Stimulated activated CD8-positive, alpha-beta memory T cell treated with anti-CD3 and anti-CD28 coated beads, Interleukin-15, amount 100 ng/mL, for 24 hours (primary cell): ENCODE data around the gene RBMS1.

ENCODE experiments used
- DNase-seq: peaks from one replicate; pipeline ENCODE4 v3.0.0-alpha.2; 2020; ENCODE audit warnings: low read depth

The RBMS1 gene

GRCh38 chr2:160360089-160360757 lies 133.4 kb downstream of the RBMS1 start:
- DNase-seq = no peak

DNA sequence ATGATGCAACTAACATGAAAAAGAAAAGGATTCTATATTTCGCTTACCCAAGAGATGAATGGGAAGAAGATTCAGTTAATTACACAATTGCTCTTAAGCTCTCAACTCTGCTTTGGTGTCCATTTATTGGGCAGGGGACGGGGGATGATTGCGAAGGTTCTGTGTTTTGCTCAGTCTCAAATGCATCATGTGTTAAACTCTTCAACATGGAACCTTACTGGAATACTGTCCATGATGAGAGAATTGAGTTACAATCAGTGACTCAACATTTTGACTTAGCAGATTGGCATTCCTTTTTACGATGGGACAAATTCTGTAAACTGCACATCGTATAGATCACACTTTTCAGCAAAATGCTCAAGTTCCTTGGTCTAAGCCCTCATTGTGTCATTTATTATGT lies 135.6 kb downstream of the RBMS1 start:
- no peak for DNase-seq

GRCh38 chr2:160356485-160356884 lies 137.1 kb downstream of the RBMS1 start:
- DNase-seq = no peak

DNA sequence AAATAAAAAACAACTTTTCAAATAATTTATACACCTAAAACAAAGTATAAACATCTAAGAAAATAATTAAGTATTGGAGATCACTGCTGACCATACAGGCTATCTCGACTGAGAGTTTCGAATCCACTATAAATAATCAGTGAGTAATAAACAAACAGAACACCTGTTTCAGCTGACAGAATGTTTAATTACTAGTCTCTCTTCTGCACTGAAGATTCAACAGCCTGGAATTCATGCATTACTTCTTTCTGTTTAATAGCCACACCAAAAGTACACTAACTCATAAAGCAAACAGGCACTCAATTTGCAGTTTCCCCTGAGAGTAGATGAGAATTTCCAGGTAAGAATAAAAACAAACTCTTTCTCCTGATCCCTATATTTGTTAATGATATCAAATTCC lies 138.5 kb downstream of the RBMS1 start:
- no peak for DNase-seq

GRCh38 chr2:160354677-160355076 lies 138.9 kb downstream of the RBMS1 start:
- no peak for DNase-seq

GRCh38 chr2:160353813-160354212 lies 139.8 kb downstream of the RBMS1 start:
- DNase-seq = no peak

GRCh38 chr2:160353166-160353565 lies 140.4 kb downstream of the RBMS1 start:
- no peak for DNase-seq

GRCh38 chr2:160352500-160352899 lies 141.1 kb downstream of the RBMS1 start:
- DNase-seq = no peak

DNA sequence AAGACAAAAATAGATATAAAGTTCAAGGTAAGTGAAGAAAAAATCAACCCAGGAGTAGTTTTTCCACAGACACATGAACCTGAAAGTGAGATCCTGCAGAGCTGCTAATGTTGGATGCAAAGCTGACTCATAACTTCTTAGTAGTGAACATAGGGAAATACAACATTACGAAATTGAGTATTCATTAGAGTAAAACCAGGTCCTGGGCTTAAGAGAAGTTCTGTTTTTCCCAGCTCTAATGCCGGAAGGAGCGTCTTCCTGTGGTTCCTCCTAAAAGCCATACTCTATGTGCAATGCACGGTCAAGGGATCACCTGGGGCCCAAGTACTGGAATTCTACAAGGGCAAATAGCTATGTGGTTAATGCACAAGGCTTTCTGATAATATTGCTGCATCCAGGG lies 141.7 kb downstream of the RBMS1 start:
- DNase-seq = no peak

DNA sequence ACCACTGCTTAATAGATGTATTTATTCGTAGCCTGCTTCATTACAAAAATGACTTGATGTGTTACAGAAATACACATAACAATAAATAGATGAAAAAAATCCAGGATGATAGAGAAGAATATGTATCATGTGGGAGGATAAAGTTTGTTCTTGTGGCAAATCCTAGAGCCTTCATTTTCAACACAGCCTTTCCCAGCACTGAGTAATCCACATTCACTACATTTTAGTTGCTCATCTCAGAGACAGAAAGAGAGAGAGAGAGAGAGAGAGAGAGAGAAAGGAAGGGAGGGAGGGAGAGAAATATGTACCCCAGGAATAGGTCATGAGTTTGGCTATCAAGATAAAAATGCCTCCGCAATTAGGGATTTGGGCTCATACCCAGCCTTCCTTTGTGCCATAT lies 144.3 kb downstream of the RBMS1 start:
- DNase-seq = no peak

DNA sequence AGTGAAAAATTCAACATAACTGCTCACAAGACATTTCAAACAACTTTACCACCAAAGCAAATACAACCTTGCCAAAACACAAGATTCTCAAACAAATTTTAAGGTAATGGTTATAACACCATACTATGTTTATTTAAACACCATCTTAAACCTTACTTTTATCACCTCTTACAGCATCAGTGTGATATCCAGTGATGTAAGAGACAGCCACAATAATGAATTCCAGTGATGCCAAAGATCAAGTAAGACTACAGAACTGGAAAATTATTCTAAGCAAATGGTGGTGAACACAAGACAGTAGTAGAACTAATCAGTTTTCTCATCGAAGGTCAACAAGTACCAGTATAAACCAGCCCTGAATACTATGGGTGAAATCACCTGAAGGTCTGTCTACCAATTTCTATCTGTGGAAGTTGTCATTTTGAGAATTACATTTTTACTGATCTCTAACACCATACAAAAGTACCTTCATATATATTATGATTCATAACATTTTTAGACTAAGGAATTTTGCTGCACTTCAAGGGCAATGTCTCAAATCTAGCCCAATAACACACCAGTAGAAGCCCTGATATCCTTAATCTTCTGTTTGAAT lies 146.2 kb downstream of the RBMS1 start:
- no peak for DNase-seq

GRCh38 chr2:160345071-160345764 lies 148.4 kb downstream of the RBMS1 start:
- DNase-seq = no peak

GRCh38 chr2:160343404-160343803 lies 150.2 kb downstream of the RBMS1 start:
- no peak for DNase-seq

DNA sequence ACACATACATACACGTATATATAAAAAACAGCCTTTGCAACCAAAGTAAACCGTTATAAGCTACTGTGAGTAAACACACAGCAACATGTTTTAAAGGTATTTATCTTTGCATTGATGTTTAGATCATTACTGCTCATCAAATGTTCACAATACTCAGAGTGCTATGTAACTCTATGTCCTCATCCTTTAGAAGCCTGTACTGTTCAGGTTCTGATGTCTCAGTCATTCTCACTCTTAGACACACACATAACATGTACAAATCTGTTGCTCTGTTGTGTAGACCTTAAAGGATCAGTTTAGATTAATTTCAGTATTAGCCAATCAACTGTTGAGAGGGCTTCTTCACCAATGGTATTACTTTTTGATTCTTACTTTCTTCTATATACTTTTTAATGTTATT lies 153.9 kb downstream of the RBMS1 start:
- no peak for DNase-seq

DNA sequence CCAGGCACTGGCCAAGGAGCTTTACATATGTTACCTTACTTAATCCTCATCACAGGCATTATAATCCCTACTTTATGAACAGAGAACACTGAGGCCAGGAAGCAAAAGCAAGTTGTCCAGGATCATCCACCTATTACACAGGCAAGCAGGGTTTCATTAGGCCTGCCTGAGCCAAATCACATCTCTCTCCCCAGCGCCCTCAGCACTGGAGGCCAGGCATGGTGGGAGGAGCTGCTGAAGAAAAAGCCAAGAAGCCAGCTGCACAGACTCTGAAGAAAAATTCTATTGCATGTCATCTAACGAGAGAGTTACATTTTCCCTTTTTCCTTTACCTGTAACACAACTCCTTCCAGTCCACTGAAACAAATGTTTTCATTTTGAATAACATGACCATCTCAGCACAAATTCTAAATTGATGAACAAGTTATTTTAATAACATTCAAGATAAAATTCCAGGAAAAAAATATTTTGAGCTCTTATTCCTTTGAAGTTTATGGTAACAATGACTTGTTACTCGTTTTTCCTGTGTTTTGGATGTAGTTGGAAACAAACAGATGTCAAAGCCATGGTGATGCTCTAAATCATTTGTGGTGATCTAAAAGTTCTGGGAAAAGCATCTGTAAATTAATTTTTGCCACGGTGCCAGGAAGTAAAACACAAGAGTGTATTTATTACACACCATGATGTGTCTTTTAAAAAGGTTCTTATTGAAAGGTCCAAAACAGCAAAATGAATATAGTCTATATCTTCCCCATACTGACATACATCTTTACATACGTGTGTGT lies 154.5 kb downstream of the RBMS1 start:
- no peak for DNase-seq

DNA sequence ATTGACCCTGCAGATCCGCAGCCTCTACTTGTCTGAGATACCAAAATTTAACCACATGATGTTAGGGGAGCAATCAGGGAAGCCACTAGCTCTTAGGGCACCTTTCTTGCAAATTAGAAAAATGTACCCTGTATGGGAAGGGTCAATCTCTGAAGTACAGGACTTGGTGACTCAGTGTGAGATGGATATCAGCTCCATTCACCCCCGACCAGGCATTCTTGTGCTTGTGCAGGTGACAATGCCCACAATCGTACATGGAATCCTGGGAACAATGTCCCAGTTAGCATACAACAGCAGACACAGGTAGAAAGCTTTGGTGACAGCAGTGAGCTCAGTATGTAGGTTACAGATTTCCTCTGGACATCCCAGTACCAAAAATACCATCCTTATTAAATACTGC lies 155.9 kb downstream of the RBMS1 start:
- no peak for DNase-seq

DNA sequence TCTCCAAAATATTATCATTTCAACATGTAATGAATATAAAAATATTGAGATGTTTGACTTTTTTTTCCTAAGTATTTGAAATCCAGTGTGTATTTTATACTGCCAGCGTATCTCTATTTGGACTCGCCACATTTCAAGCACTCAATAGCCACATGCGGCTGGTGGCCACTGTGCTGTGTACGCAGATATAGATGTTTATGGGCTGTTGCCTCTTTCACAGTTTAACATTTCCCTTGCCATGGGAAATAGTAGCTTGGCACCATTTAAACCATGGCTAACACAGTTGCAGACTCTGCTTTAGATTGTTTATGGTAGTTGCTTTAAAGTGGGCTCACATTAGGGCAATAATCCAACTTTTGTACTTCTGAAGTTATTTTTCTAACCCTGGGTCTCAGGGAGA lies 157.0 kb downstream of the RBMS1 start:
- no peak for DNase-seq

DNA sequence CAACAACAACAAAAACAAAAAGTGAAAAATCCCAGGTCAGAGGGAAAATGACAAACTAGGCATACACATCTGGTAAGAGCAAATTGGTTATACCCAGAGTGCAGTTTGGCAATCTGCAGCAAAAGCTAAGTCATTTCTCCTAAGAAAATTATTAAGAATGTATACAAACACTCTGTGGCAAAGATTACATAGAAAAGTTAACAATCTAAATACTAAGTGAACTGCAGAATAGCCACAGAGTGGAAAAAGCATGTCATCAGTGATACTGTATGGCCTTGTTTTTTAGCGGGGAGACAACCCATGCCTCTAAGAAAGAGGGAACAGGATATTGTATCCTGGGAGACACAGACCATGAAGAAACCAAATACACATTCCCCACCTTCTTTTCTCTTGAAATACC lies 157.5 kb downstream of the RBMS1 start:
- no peak for DNase-seq

- DNase-seq = no peak
These were observed 158.2 kb downstream of the RBMS1 start for GRCh38 chr2:160335441-160335840.

GRCh38 chr2:160334028-160334741 lies 159.4 kb downstream of the RBMS1 start:
- DNase-seq = no peak

DNA sequence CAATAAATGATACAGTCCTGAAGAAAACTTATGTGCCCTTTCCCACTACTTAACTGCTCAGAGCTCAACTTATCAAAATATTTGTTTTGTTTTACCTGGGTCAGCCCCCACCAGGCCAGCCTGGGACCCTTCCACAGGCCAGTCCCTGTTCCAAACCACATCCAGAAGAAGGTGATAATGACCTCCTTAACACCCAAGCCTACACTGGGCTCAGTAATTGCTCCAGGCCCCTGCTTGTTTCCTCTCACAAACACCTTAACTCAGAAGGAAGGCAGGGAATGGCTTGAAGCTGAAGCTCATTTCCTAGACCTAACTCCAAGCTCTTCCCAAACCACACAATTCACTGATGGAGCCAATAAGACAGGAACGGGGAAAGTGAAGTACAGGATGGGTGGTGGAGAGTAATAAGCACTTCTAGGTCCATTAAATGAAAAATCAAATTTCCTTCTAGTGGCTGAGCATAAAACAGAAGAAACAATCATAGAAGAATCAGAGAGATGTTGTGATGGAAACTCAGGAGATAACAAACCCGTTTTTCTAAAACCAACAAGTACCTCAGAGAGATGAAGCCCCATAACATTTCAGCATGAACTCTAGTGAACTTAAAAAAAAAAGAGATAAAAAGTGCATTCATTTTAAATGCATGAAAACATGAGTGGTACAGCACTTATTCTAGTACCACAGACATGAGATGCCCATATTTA lies 160.1 kb downstream of the RBMS1 start:
- DNase-seq = no peak

- no peak for DNase-seq
These were observed 161.3 kb downstream of the RBMS1 start for GRCh38 chr2:160332318-160332717.
